DND-41 (cell line): ENCODE data around the gene RNF144B.

ENCODE experiments used
- ATAC-seq: fragments of 200-7000 bp; cut with Tn5 transposase; 3 replicates; pipeline ENCODE4 v1.9.1; 2021; ENCODE audit warnings: low read depth; ENCODE audit not compliant: insufficient read depth
- DNase-seq: peaks from one replicate; pipeline ENCODE4 v3.0.0-alpha.2; 2020
- H2AFZ ChIP-seq: 2 replicates; pipeline ENCODE4 v1.6.0; 2012; ENCODE audit warnings: low read depth, low read length
- H3K27ac ChIP-seq: 2 replicates; pipeline ENCODE4 v1.5.1; 2012; ENCODE audit warnings: low read length, inconsistent platforms
- H3K27me3 ChIP-seq: fragments of 200-600 bp; sonication (generic); 2 replicates; pipeline ENCODE4 v1.6.0; 2012; ENCODE audit warnings: low read length, mild to moderate bottlenecking, inconsistent platforms; ENCODE audit not compliant: insufficient read depth, poor library complexity
- H3K36me3 ChIP-seq: 2 replicates; pipeline ENCODE4 v1.5.1; 2012; ENCODE audit warnings: low read length, inconsistent platforms; ENCODE audit not compliant: insufficient read depth
- H3K4me1 ChIP-seq: 2 replicates; pipeline ENCODE4 v1.5.1; 2012; ENCODE audit warnings: mild to moderate bottlenecking, low read length; ENCODE audit not compliant: insufficient read depth
- H3K4me2 ChIP-seq: 2 replicates; pipeline ENCODE4 v1.6.0; 2012; ENCODE audit warnings: mild to moderate bottlenecking, moderate library complexity, low read length, inconsistent platforms; ENCODE audit not compliant: insufficient read depth
- H3K4me3 ChIP-seq, 2 experiments: fragments of 200-600 bp in 1 of 2; shearing (Covaris generic) in 1 of 2; 2 replicates each; pipeline ENCODE4 v1.5.1; 2012 to 2016; ENCODE audit warnings: inconsistent platforms in 2 of 2, low read length in 2 of 2, mild to moderate bottlenecking in 2 of 2, low read depth in 1 of 2, moderate library complexity in 1 of 2
- H3K79me2 ChIP-seq: 2 replicates; pipeline ENCODE4 v1.6.0; 2012; ENCODE audit warnings: low read length, inconsistent platforms; ENCODE audit not compliant: insufficient read depth
- H3K9ac ChIP-seq: 2 replicates; pipeline ENCODE4 v1.6.0; 2012; ENCODE audit warnings: low read depth, mild to moderate bottlenecking, inconsistent platforms, low read length, moderate library complexity
- H3K9me3 ChIP-seq: 2 replicates; pipeline ENCODE4 v1.5.1; 2012; ENCODE audit warnings: low read length, moderate library complexity, mild to moderate bottlenecking, inconsistent platforms; ENCODE audit not compliant: insufficient read depth, severe bottlenecking
- H4K20me1 ChIP-seq: 2 replicates; pipeline ENCODE4 v1.6.0; 2012; ENCODE audit warnings: low read length; ENCODE audit not compliant: insufficient read depth
- CTCF ChIP-seq: IDR thresholded peaks from 2 replicates; pipeline ENCODE4 v1.5.1; 2012; ENCODE audit warnings: borderline replicate concordance, low read length, moderate library complexity, mild to moderate bottlenecking; ENCODE audit not compliant: poor library complexity, severe bottlenecking; ENCODE audit errors: extremely low read depth
- EZH2 ChIP-seq: IDR thresholded peaks from 3 replicates; pipeline ENCODE4 v1.6.1; 2012; ENCODE audit warnings: borderline replicate concordance, low read depth, mild to moderate bottlenecking, moderate library complexity, low read length, inconsistent platforms; ENCODE audit not compliant: severe bottlenecking

The RNF144B gene

GRCh38 chr6:18503206-18503592, 116.0 kb downstream of the RNF144B start:
- H3K4me2 ChIP-seq, result no peak overlapping the region
- no peak overlapping the region for H3K9ac ChIP-seq
- DNase-seq, result no peak
- H2AFZ ChIP-seq, result no peak overlapping the region
- H3K36me3 ChIP-seq, result no peaks in the 10 kb centered on the region
- no peak overlapping the region for H3K4me3 ChIP-seq
- ATAC-seq, result no peak
- H3K27ac ChIP-seq, result no peak overlapping the region
- no peaks in the 10 kb centered on the region for H3K4me1 ChIP-seq
- TF ChIP-seq CTCF, result no peak
- TF ChIP-seq EZH2, result no peak
- H3K79me2 ChIP-seq, result no peaks in the 10 kb centered on the region
- no peaks in the 10 kb centered on the region for H3K27me3 ChIP-seq
- no peaks in the 10 kb centered on the region for H4K20me1 ChIP-seq
- no peaks in the 10 kb centered on the region for H3K9me3 ChIP-seq

- Histone ChIP-seq H4K20me1 (no peaks in the 10 kb centered on the region), H3K4me3 (no peak overlapping the region), H3K27me3 (no peaks in the 10 kb centered on the region), H2AFZ (no peak overlapping the region), H3K27ac (no peak overlapping the region), H3K9ac (no peak overlapping the region), H3K4me1 (no peaks in the 10 kb centered on the region), H3K9me3 (no peaks in the 10 kb centered on the region), H3K79me2 (no peaks in the 10 kb centered on the region), H3K36me3 (no peaks in the 10 kb centered on the region), H3K4me2 (no peak overlapping the region)
- ATAC-seq (peak; percentile 66; the same call in 2 of the 3 replicates), DNase-seq (peak; percentile 35)
- TF ChIP-seq CTCF, result peak; percentile 83
- TF ChIP-seq EZH2, result no peak
Measured at GRCh38 chr6:18503593-18504231, 116.6 kb downstream of the RNF144B start.

- DNase-seq, result no peak
- H3K4me1 ChIP-seq, result no peaks in the 10 kb centered on the region
- H3K27me3 ChIP-seq, result no peaks in the 10 kb centered on the region
- no peak overlapping the region for H2AFZ ChIP-seq
- no peak overlapping the region for H3K4me2 ChIP-seq
- H4K20me1 ChIP-seq, result no peaks in the 10 kb centered on the region
- no peak overlapping the region for H3K9ac ChIP-seq
- H3K36me3 ChIP-seq, result no peaks in the 10 kb centered on the region
- TF ChIP-seq EZH2 (no peak), CTCF (no peak)
- no peaks in the 10 kb centered on the region for H3K9me3 ChIP-seq
- no peaks in the 10 kb centered on the region for H3K79me2 ChIP-seq
- ATAC-seq, result no peak
- no peak overlapping the region for H3K4me3 ChIP-seq
- H3K27ac ChIP-seq, result no peak overlapping the region
Measured at GRCh38 chr6:18504232-18504596, 117.1 kb downstream of the RNF144B start.
